ENCODE results near the gene CCDC112. TPM values are rescaled to one million over a fixed set of nuclear protein-coding genes. Genes with fewer than 3 reads are reported as not detected.

Gene CCDC112
- total RNA-seq, 1 donor from 2014 or later, result 4.6 TPM

Other genes with a start within 250 kb of the CCDC112 start
- 0.50 TPM for gene TRIM36, start 126.7 kb downstream of the CCDC112 start, total RNA-seq
- gene PGGT1B, start 33.8 kb downstream of the CCDC112 start, total RNA-seq, result 23.4 TPM
- 43.1 TPM for gene FEM1C, start 248.1 kb upstream of the CCDC112 start, total RNA-seq

All from left ventricle myocardium superior (tissue), 1 donor.